Measurements from ENCODE around the gene C20orf204.

DNA sequence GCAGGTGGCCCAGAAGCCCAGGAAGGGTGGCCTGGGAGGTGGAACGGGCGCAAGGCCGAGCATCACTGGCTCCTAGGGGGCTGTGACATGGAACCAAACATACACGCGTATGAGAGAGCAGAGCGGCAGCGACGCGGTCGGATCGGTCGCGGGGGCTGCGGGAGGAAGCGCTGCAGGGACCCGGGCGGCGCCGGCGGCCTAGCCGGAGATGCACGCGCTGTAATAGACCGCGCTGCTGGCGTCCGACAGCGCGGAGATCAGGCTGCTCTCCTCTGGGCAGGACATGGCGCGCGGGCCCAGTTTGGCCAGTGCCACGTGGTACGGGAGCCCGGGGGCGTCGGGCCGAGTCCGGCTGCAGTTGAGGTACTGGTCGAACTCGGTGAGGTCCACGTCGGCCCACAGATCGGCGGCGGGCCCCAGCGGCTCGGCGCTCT, 12.0 kb downstream of the C20orf204 start:
- no peak for TF ChIP-seq CTCF (IDR thresholded peaks at IDR 0.05)
- no peak for TF ChIP-seq POLR2A (IDR thresholded peaks at IDR 0.05)

Measured in esophagus squamous epithelium (tissue), 4 donors.